ENCODE data around the gene RANBP6.
A peak's percentile ranks its signal among the peaks of the same experiment; 100 is the strongest.

The RANBP6 gene

GRCh38 chr9:6007058-6007769, 8.2 kb downstream of the RANBP6 start:
- peak; percentile 93 for DNase-seq (ENCODE audit: low spot score)

DNA sequence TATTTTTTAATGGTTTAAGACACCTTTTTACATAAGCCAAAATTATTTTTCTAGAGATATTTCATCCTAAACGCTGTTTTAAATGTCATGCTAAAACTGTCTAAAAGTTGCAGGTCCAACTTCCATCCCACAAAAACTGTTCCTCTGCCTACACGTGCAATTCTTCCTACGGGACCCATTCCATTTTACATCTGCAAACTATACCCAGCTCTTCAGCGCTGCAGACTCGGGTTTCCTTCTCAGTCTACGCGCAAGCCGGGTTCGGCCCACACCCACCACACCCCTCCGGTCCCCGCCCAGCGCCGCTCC, 8.7 kb downstream of the RANBP6 start:
- DNase-seq (ENCODE audit: low spot score), result no peak

DNA sequence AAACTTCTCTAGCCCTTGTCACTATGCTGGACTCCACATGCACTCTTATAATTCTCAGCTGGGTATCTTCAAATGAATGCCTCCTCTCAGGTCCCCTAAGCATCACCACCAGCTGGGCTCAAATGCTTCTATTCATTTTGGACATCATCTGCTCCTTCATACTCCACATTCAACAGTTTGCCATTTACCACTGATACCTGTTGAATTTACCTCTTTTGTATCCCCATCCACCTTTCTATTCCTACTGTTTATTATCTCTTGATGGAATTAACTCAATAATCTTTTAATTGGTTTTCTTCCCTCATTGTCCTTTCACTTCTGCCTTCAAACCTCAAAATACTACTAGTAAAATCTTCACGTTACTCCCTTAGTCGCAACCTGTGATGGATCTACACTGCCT, 14.5 kb downstream of the RANBP6 start:
- DNase-seq (ENCODE audit: low spot score), result no peak

DNA sequence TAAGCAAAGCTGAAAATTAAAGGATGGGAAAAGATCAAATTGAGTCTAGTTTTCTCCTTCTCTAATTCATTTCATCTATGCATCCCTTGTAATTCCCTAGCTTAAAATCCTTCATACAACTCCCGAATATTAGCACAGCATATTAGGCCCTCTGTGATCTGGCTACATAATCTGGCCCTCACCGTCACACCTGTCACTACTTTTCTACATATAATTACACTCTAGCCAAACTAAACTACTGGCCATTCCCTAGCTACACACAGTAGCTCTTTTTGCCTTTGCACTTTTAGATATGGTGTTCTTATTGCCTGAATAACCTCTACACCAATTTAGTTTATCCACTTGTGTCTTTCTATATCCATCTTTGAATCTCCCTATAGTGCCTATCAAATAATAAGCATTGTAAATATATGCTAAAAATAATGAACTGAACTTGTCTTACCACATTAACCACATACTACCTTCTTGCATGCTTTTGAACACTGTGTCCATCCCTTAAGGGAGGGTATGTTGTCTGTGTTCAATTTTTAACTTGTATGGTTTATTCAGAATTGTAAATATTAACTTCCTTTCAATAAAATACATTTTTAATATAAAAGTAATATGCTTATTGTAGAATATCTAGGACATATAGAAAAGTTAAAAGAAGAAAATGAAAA, 15.9 kb downstream of the RANBP6 start:
- DNase-seq (ENCODE audit: low spot score), result no peak

DNA sequence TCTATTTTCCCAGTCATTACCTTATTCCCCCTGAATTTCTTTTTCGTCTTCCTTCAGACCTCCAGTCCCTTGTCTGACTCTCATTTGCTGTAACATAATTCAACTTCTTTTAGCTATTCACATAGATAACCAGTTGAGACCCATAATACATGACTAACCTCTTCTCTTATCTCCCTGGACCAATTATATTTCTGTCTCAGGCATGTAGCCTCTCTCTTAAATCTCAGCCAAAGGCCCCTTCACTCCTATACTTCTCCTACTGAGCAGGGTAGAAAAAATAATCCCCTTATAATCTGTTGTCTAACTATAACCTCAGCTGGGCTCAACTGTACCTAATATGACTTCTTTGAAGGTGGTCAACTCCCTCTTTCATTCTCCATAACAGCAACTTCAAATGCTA, 20.9 kb downstream of the RANBP6 start:
- DNase-seq (ENCODE audit: low spot score), result no peak

DNA sequence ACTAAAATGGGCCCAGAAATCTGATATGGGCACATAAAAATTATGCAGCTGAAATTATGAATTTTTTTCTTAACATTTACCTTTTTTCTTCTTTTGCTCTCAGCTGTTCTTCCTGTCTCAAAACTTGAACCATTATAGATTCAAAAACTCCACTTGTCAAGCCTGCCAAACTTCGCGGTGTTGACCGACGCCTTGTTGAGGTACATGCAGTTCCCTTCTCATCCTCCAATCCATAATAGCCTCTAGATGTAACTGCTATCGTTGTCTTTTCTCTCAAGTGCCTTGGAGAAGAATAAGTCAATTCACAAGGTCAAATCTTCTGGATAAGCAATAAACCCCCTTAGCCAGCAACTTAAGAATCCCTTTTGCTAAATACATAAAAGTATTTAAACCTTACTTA, 27.2 kb downstream of the RANBP6 start:
- no peak for DNase-seq (ENCODE audit: low spot score)

- no peak for DNase-seq (ENCODE audit: low spot score)
Observed at GRCh38 chr9:5983042-5983441, 32.4 kb downstream of the RANBP6 start.

DNA sequence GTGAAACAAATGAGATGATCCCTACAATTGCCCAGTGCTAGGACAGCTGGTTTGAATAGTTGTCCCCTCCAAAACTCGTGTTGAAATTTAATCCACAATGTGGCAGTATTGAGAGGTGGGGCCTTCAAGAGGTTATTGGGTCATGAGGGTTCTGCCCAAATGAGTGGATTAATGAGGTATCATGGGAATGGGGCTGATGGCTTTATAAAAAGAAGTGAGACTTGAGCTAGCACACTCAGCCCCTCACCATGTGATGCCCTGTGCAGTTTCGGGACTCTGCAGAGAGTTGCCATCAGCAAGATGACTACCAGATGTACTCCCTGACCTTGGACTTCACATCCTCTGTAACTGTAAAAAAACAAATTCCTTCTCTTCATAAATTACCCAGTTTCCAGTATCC, 33.1 kb downstream of the RANBP6 start:
- DNase-seq (ENCODE audit: low spot score), result no peak

DNA sequence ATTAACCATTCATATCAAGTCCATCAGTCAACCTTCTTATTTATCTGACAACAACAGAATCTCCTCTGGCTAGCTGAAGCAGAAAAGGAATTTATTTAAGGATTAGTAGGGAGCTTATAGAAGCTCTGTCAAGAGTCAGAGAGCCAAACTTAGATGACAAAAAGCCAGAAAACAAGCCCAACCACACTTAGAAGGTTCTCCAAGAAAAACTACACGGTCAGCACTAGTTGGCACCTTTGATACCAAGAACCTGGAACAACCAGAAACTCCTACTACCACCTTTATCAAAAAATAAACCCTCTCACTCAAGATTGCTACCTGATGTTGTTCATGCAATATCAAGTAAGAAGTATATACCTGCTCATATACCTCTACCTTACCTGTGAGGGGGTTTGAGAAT, 36.9 kb downstream of the RANBP6 start:
- DNase-seq (ENCODE audit: low spot score), result no peak

DNA sequence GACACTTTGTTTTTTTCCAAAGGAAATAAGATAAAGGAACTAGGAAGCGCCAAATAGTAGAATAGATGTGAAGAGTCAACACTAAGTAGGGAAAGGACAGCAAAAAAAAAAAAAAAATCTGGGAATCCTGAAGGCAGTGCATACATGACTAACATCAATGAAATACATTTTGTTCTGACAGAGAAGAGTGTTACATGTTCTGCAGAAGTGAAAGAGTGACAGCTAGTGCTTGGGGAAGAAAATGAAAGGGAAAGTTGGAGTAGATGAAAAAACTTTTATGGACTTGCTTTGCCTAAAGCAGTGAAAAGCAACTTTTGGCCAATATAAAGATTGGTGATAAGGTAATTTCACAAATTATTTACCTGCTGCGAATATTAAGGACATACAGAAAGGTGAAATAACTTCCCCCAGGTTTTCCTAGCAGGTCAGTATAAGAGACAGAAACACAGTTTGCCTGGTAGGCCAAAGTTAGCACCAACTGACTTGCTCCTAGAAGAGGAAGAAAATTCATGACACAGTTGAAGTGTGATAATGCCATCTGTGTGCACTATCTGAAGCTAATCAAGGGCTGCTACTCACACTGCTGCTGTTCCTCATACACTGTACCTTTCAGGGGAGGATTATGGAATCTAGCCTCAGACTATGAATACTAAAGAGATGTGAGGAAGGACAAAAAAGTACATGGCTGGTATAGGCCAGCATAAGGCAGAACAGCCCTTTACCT, 38.6 kb downstream of the RANBP6 start:
- DNase-seq (ENCODE audit: low spot score), result no peak

GRCh38 chr9:5971740-5972139, 43.7 kb downstream of the RANBP6 start:
- DNase-seq (ENCODE audit: low spot score), result no peak

All from ecto neural progenitor cell (in vitro differentiated cells).